HepG2 (cell line): Measurements from ENCODE around the gene PIGR. TPM values are rescaled to one million over a fixed set of nuclear protein-coding genes. Genes with fewer than 3 reads are reported as not detected.

ENCODE experiments used
- ATAC-seq: fragments of 200-7000 bp; cut with Tn5 transposase; 3 replicates; pipeline ENCODE4 v1.9.1; 2020; ENCODE audit warnings: mild to moderate bottlenecking, moderate library complexity
- BruUV-seq: library from RNA; stranded (reverse); fragments of 400-500 nt; replicated peaks from 2 replicates; lab custom pipeline; 2021; lab: Mats Ljungman, UMichigan
- CTCF ChIA-PET: fragments of 300-600 bp; formaldehyde crosslinking; extraction: SDS; loops from one replicate; lab custom pipeline; 2021; ENCODE audit warnings: low total read pairs, inconsistent platforms, low intra/inter-chr PET ratio; lab: Yijun Ruan, JAX
- POLR2A ChIA-PET: fragments of 350-600 bp; sonication (Branson Sonifier 250); formaldehyde crosslinking; loops from one replicate; lab custom pipeline; 2020; ENCODE audit warnings: antibody characterized with exemption, inconsistent platforms; lab: Yijun Ruan, JAX
- DNase-seq: peaks from one replicate; pipeline ENCODE4 v3.0.0-alpha.2; 2015; ENCODE audit warnings: low spot score
- FAIRE-seq: peaks from 3 replicates; lab custom pipeline; 2011; peaks lifted over from hg19 to GRCh38; lab: Jason Lieb, UNC
- H2AFZ ChIP-seq: one replicate; pipeline ENCODE4 v1.6.1; 2011; ENCODE audit warnings: low read length, inconsistent platforms
- H3K27ac ChIP-seq: fragments of 300-600 bp; 3 replicates; pipeline ENCODE4 v1.8.0; 2011; ENCODE audit warnings: mixed run types, mild to moderate bottlenecking, mixed read lengths, low read length, inconsistent platforms; ENCODE audit not compliant: insufficient read depth; ENCODE audit errors: extremely low read length
- H3K27me3 ChIP-seq, 2 experiments: fragments of 200-600 bp in 1 of 2; 2 replicates in 1 of 2; 3 replicates in 1 of 2; pipeline versions ENCODE4 v1.6.0 to v1.8.0; 2011; ENCODE audit warnings: low read length in 2 of 2, mild to moderate bottlenecking in 2 of 2, moderate library complexity in 2 of 2, inconsistent platforms in 1 of 2; ENCODE audit not compliant: insufficient read depth in 2 of 2, control insufficient read depth in 1 of 2
- H3K36me3 ChIP-seq, 2 experiments: fragments of 200-600 bp in 1 of 2; replicated peaks in 1 of 2; 2 replicates in 1 of 2; 3 replicates in 1 of 2; pipeline versions ENCODE4 v1.5.1 to v1.8.0; 2011; ENCODE audit warnings: low read length in 2 of 2, inconsistent platforms in 1 of 2; ENCODE audit not compliant: insufficient read depth in 2 of 2, control insufficient read depth in 1 of 2
- H3K4me1 ChIP-seq: 2 replicates; pipeline ENCODE4 v1.5.1; 2012; ENCODE audit warnings: low read length, inconsistent platforms; ENCODE audit not compliant: insufficient read depth
- H3K4me2 ChIP-seq: 2 replicates; pipeline ENCODE4 v1.6.0; 2011; ENCODE audit warnings: low read depth, low read length, inconsistent platforms
- H3K4me3 ChIP-seq, 3 experiments: fragments of 200-600 bp in 1 of 3; sonication (generic), shearing (Covaris generic) in 1 of 3; replicated peaks in 1 of 3; 2 replicates each; pipeline ENCODE4 v1.5.1; 2011 to 2016; ENCODE audit warnings: low read length in 3 of 3, inconsistent platforms in 2 of 3, low read depth in 2 of 3, mild to moderate bottlenecking in 2 of 3, control low read depth in 1 of 3, mixed read lengths in 1 of 3; ENCODE audit not compliant: insufficient read depth in 1 of 3
- H3K79me2 ChIP-seq: one replicate; pipeline ENCODE4 v1.6.1; 2011; ENCODE audit warnings: low read length, inconsistent platforms; ENCODE audit not compliant: insufficient read depth
- H3K9ac ChIP-seq: 2 replicates; pipeline ENCODE4 v1.6.0; 2011; ENCODE audit warnings: mild to moderate bottlenecking, low read depth, low read length, inconsistent platforms; ENCODE audit not compliant: insufficient read depth
- H3K9me3 ChIP-seq: 2 replicates; pipeline ENCODE4 v1.5.1; 2012; ENCODE audit warnings: mild to moderate bottlenecking, low read length
- H4K20me1 ChIP-seq: 2 replicates; pipeline ENCODE4 v1.6.0; 2011; ENCODE audit warnings: inconsistent platforms, mild to moderate bottlenecking, low read length, moderate library complexity; ENCODE audit not compliant: insufficient read depth
- ATF7-NPFF ChIP-seq: sonication (generic); formaldehyde crosslinking; IDR thresholded peaks from 2 replicates; pipeline ENCODE4 v1.8.1; 2023; ENCODE audit warnings: mild to moderate bottlenecking, low read depth, missing genetic modification reagents, moderate library complexity
- CREB3 ChIP-seq: sonication (generic); formaldehyde crosslinking; IDR thresholded peaks from 2 replicates; pipeline ENCODE4 v1.5.0; 2020; ENCODE audit warnings: missing genetic modification reagents
- DBP ChIP-seq: sonication (generic); formaldehyde crosslinking; IDR thresholded peaks from 2 replicates; pipeline ENCODE4 v1.4.0; 2020; ENCODE audit warnings: missing genetic modification reagents; ENCODE audit errors: not compliant biosample characterization
- EEA1 ChIP-seq: sonication (generic); formaldehyde crosslinking; IDR thresholded peaks from 2 replicates; pipeline ENCODE4 v1.5.1; 2020; ENCODE audit warnings: mild to moderate bottlenecking, missing genetic modification reagents, borderline replicate concordance
- EED ChIP-seq: sonication (generic); formaldehyde crosslinking; IDR thresholded peaks from 2 replicates; pipeline ENCODE4 v1.5.0; 2020; ENCODE audit warnings: mild to moderate bottlenecking, missing genetic modification reagents
- NR2F2 ChIP-seq: IDR thresholded peaks from 2 replicates; pipeline ENCODE4 v1.6.1; 2012; ENCODE audit warnings: low read depth, inconsistent platforms, borderline replicate concordance
- RORA ChIP-seq: sonication (generic); formaldehyde crosslinking; IDR thresholded peaks from 2 replicates; pipeline ENCODE4 v1.5.0; 2020; ENCODE audit warnings: mild to moderate bottlenecking, missing genetic modification reagents, moderate library complexity
- TBX2 ChIP-seq: sonication (generic); formaldehyde crosslinking; IDR thresholded peaks from 2 replicates; pipeline ENCODE4 v1.5.0; 2020; ENCODE audit warnings: missing genetic modification reagents, mild to moderate bottlenecking, borderline replicate concordance
- TERF1 ChIP-seq: sonication (generic); formaldehyde crosslinking; IDR thresholded peaks from 2 replicates; pipeline ENCODE4 v1.8.0; 2022; ENCODE audit warnings: mild to moderate bottlenecking, missing genetic modification reagents, moderate library complexity
- TMF1 ChIP-seq: sonication (generic); formaldehyde crosslinking; IDR thresholded peaks from 2 replicates; pipeline ENCODE4 v1.8.1; 2022; ENCODE audit warnings: low read depth, missing genetic modification reagents
- USF2 ChIP-seq, 2 experiments: sonication (generic) in 1 of 2; formaldehyde crosslinking in 1 of 2; IDR thresholded peaks; 2 replicates each; pipeline versions ENCODE4 v1.5.1 to v1.6.1; 2011 to 2020; ENCODE audit warnings: borderline replicate concordance in 1 of 2, low read depth in 1 of 2, low read length in 1 of 2, mild to moderate bottlenecking in 1 of 2, missing genetic modification reagents in 1 of 2, moderate library complexity in 1 of 2
- XRCC5 ChIP-seq: fragments of 200-400 bp; formaldehyde crosslinking; optimal IDR thresholded peaks from 2 replicates; pipeline ENCODE3; 2017; ENCODE audit warnings: mild to moderate bottlenecking, low read length
- ZC3H4 ChIP-seq: sonication (generic); formaldehyde crosslinking; IDR thresholded peaks from 2 replicates; pipeline ENCODE4 v1.4.0; 2020; ENCODE audit warnings: missing genetic modification reagents, borderline replicate concordance
- ZNF383 ChIP-seq: sonication (generic); formaldehyde crosslinking; IDR thresholded peaks from 2 replicates; pipeline ENCODE4 v1.4.0; 2020; ENCODE audit warnings: missing genetic modification reagents, mild to moderate bottlenecking, borderline replicate concordance
- ZNF432 ChIP-seq: sonication (generic); formaldehyde crosslinking; IDR thresholded peaks from 2 replicates; pipeline ENCODE4 v1.5.0; 2020; ENCODE audit warnings: missing genetic modification reagents, mild to moderate bottlenecking, borderline replicate concordance
- ZNF552 ChIP-seq: sonication (generic); formaldehyde crosslinking; IDR thresholded peaks from 2 replicates; pipeline ENCODE4 v1.9.0; 2022; ENCODE audit warnings: missing genetic modification reagents, mild to moderate bottlenecking, borderline replicate concordance
- ZNF639 ChIP-seq: conservative IDR thresholded peaks from 2 replicates; pipeline ENCODE4 v1.6.1; 2018; ENCODE audit warnings: missing genetic modification reagents
- WGBS: methylation state at CpG from one replicate; pipeline ENCODE4 v1.1.6; 2017; ENCODE audit warnings: low lambda C conversion rate; 5-methylcytosine and 5-hydroxymethylcytosine counted together
- in situ Hi-C: cut with HindIII; loops from 2 replicates; pipeline ENCODE4 v1.10.0; 2017; ENCODE audit warnings: low pct_unique_long_range_greater_than_20kb; ENCODE audit not compliant: extremely low pct_ligation_motif_present
- intact Hi-C: fragments of 100-400 bp; cut with micrococcal nuclease; formaldehyde crosslinking; loops from one replicate; pipeline ENCODE4 v1.10.0; 2022; ENCODE audit not compliant: unreplicated experiment
- polyA plus RNA-seq, 8 experiments: library from polyadenylated mRNA; depleted of rRNA in 3 of 8; stranded (reverse) in 7 of 8; unstranded in 1 of 8; fragments of >200 nt; fragmentation: Illumina TruSeq in 4 of 8; extraction: Trizol in 4 of 8; gene quantifications; 2 replicates each; pipeline versions ENCODE4 v1.2.1 to v1.2.3, GENCODE V29; 2011 to 2016; ENCODE audit warnings: low read depth in 4 of 8, missing spikeins in 1 of 8, mixed read lengths in 1 of 8; ENCODE audit not compliant: insufficient read depth in 1 of 8
- total RNA-seq, 5 experiments: library from RNA; depleted of rRNA; stranded (reverse); fragments of >200 nt; fragmentation: Illumina TruSeq; extraction: Trizol; gene quantifications; 2 replicates each; pipeline ENCODE4 v1.2.3, GENCODE V29; 2016; ENCODE audit warnings: low read depth in 1 of 5

Gene PIGR
- total and polyA plus RNA-seq, 2 of the 13 experiments (the other 11 are each of a cell fraction or from before 2014, with no cell fraction given) = not detected

GRCh38 chr1:206895837-206896242, 50.4 kb downstream of the PIGR start:
- H3K36me3 ChIP-seq = no peaks in the 10 kb centered on the region
- H3K27ac ChIP-seq = no peak overlapping the region
- no peaks in the 10 kb centered on the region for H3K9me3 ChIP-seq
- no peak for ATAC-seq
- H3K79me2 ChIP-seq = no peaks in the 10 kb centered on the region
- H4K20me1 ChIP-seq = no peaks in the 10 kb centered on the region
- H3K27me3 ChIP-seq = peaks cover 1 to 47% of the 10 kb centered on the region in 2 experiments; a peak in 3 of 5 replicates
- FAIRE-seq = no peak
- no peak overlapping the region for H2AFZ ChIP-seq
- ChIA-PET POLR2A (no interaction called here), CTCF (no interaction called here)
- in situ Hi-C loops (no loop called here), intact Hi-C loops (no loop called here)
- H3K4me3 ChIP-seq = no peak overlapping the region
- H3K4me1 ChIP-seq = no peaks in the 10 kb centered on the region
- no peak for DNase-seq
- WGBS = 0% methylated on average over 3 of the region's 3 CpGs
- no TSS peak for BruUV-seq
- no peak overlapping the region for H3K9ac ChIP-seq
- no peak overlapping the region for H3K4me2 ChIP-seq
- TF ChIP-seq ZNF383 (no peak), TERF1 (CRISPR knock-in tag) (no peak), ATF7-NPFF (CRISPR knock-in tag) (no peak), ZC3H4 (no peak), ZNF552 (CRISPR knock-in tag) (no peak), ZNF432 (no peak), NR2F2 (no peak), RORA (CRISPR knock-in tag) (no peak), EED (CRISPR knock-in tag) (no peak), TMF1 (no peak), CREB3 (no peak), USF2 (IDR thresholded peaks at IDR 0.05; ENCODE audit: low read depth, low read length) (no peak), USF2 (CRISPR knock-in tag; IDR thresholded peaks at IDR 0.05; ENCODE audit: borderline replicate concordance) (no peak), EEA1 (CRISPR knock-in tag) (no peak), ZNF639 (no peak), TBX2 (CRISPR knock-in tag) (no peak), XRCC5 (no peak), DBP (no peak)
